HG02884 (cell line): Measurements from ENCODE around the gene CGNL1.

Source experiments
- ATAC-seq: cut with Tn5 transposase; IDR thresholded peaks from one replicate; pipeline ENCODE4 v1.9.1; 2021; ENCODE audit warnings: mild to moderate bottlenecking, moderate library complexity; ENCODE audit not compliant: unreplicated experiment

CGNL1 gene

GRCh38 chr15:57375827-57376695, at the start of gene CGNL1:
Gene CGNL1, plus strand, starts transcription at chr15:57376505. Its CDS starts 61,495 bp downstream, at chr15:57438000.
- no peak for ATAC-seq

- no peak for ATAC-seq
These were observed 48.3 kb upstream of the CGNL1 start for GRCh38 chr15:57327985-57328471.

GRCh38 chr15:57328479-57328878, 47.8 kb upstream of the CGNL1 start:
- ATAC-seq, result no peak

- no peak for ATAC-seq
These were observed 47.4 kb upstream of the CGNL1 start for GRCh38 chr15:57328897-57329296.

- no peak for ATAC-seq
These were observed 46.5 kb upstream of the CGNL1 start for GRCh38 chr15:57329582-57330367.

GRCh38 chr15:57330619-57331340, 45.5 kb upstream of the CGNL1 start:
- no peak for ATAC-seq

- ATAC-seq, result no peak
These were observed 44.0 kb upstream of the CGNL1 start for GRCh38 chr15:57332326-57332725.

GRCh38 chr15:57333487-57333886, 42.8 kb upstream of the CGNL1 start:
- ATAC-seq, result no peak

GRCh38 chr15:57334257-57334656, 42.0 kb upstream of the CGNL1 start:
- ATAC-seq, result no peak

- no peak for ATAC-seq
These were observed 41.0 kb upstream of the CGNL1 start for GRCh38 chr15:57335293-57335715.

- ATAC-seq, result no peak
These were observed 40.6 kb upstream of the CGNL1 start for GRCh38 chr15:57335719-57336118.

GRCh38 chr15:57337868-57338411, 38.4 kb upstream of the CGNL1 start:
- no peak for ATAC-seq

GRCh38 chr15:57339321-57339720, 37.0 kb upstream of the CGNL1 start:
- ATAC-seq, result no peak

GRCh38 chr15:57340682-57341259, 35.5 kb upstream of the CGNL1 start:
- ATAC-seq, result no peak

- ATAC-seq, result no peak
These were observed 33.3 kb upstream of the CGNL1 start for GRCh38 chr15:57343048-57343447.

- no peak for ATAC-seq
These were observed 32.8 kb upstream of the CGNL1 start for GRCh38 chr15:57343498-57343897.

- no peak for ATAC-seq
These were observed 32.0 kb upstream of the CGNL1 start for GRCh38 chr15:57344282-57344681.

GRCh38 chr15:57345584-57345983, 30.7 kb upstream of the CGNL1 start:
- ATAC-seq, result no peak

GRCh38 chr15:57348081-57348480, 28.2 kb upstream of the CGNL1 start:
- ATAC-seq, result no peak

- ATAC-seq, result no peak
These were observed 23.6 kb upstream of the CGNL1 start for GRCh38 chr15:57352535-57353316.
